Measurements from ENCODE around the gene SCEL.

GRCh38 chr13:77492982-77493381 is 42.5 kb upstream of the SCEL start:
- peak in 2 of 5 experiments; percentile 39 to 43 for TF ChIP-seq CTCF (IDR thresholded peaks at IDR 0.05 in 4 of 5, conservative IDR thresholded peaks at IDR 0.05 in 1 of 5)
- no peak for TF ChIP-seq POLR2A (IDR thresholded peaks at IDR 0.05)

Measured in gastrocnemius medialis (tissue), 4 donors.